Left lung (tissue), 10 donors: ENCODE data around the gene ELF1. TPM values are rescaled to one million over a fixed set of nuclear protein-coding genes. Genes with fewer than 3 reads are reported as not detected.

Experiments
- ATAC-seq: fragments of 200-7000 bp; cut with Tn5 transposase; one replicate; pipeline ENCODE4 v1.9.1; 2020; ENCODE audit warnings: moderate library complexity
- DNase-seq, 4 donors: peaks; one replicate each; pipeline ENCODE4 v3.0.0-alpha.2; 2013 to 2020
- H3K27ac ChIP-seq, 2 donors: fragments of 200-600 bp; sonication (generic) in 1 of 2; one replicate each; pipeline versions ENCODE4 v1.5.0 to v1.8.0; 2020 to 2021
- H3K27me3 ChIP-seq, 2 donors: fragments of 200-600 bp; sonication (generic) in 1 of 2; one replicate each; pipeline versions ENCODE4 v1.5.0 to v1.8.0; 2020 to 2021
- H3K36me3 ChIP-seq, 2 donors: fragments of 200-600 bp; sonication (generic) in 1 of 2; one replicate each; pipeline versions ENCODE4 v1.5.0 to v1.8.0; 2020 to 2021
- H3K4me1 ChIP-seq, 2 donors: fragments of 200-600 bp; one replicate each; pipeline ENCODE4 v1.8.0; 2021
- H3K4me3 ChIP-seq, 2 donors: fragments of 200-600 bp; sonication (generic) in 1 of 2; one replicate each; pipeline versions ENCODE4 v1.5.0 to v1.8.0; 2020 to 2021; ENCODE audit warnings: mild to moderate bottlenecking in 1 of 2
- H3K9me3 ChIP-seq, 2 donors: fragments of 200-600 bp; sonication (generic) in 1 of 2; one replicate each; pipeline versions ENCODE4 v1.5.0 to v1.8.0; 2020 to 2021
- CTCF ChIP-seq, 2 donors: fragments of 200-600 bp; sonication (generic) in 1 of 2; IDR thresholded peaks; one replicate each; pipeline versions ENCODE4 v1.5.0 to v1.8.0; 2021; ENCODE audit warnings: antibody characterized with exemption in 2 of 2
- intact Hi-C, 2 donors: fragments of 100-400 bp; cut with DNase I; formaldehyde crosslinking; loops; one replicate each; pipeline versions ENCODE4 v1.11.2 to v1.14.2; 2022
- polyA plus RNA-seq, 6 donors: library from polyadenylated mRNA; unstranded; fragments of 120-200 nt; gene quantifications; one replicate each; pipeline ENCODE4 v1.2.1, GENCODE V29; 2013; ENCODE audit not compliant: insufficient read length in 6 of 6
- total RNA-seq, 2 donors: library from RNA; stranded (reverse); fragmentation: NEBNext Ultra II Directional; extraction: Animal tissue kit (Norgen Biotek cat#: 25700); gene quantifications; one replicate each; pipeline ENCODE4 v1.2.1, GENCODE V29; 2021
- donor health status: DM: no; HTN: yes; CAD: no.
- donor health status: DM: no; HTN: no; CAD: no.

ELF1 gene
- total and polyA plus RNA-seq, 8 donors: 46.6 to 84.6 (median 52.6) TPM

GRCh38 chr13:40995997-40996396, 23.1 kb downstream of the ELF1 start:
- DNase-seq (no peak), ATAC-seq (no peak)
- no peak for TF ChIP-seq CTCF (IDR thresholded peaks at IDR 0.05)
- Histone ChIP-seq H3K9me3 (no peaks in the 10 kb centered on the region), H3K27ac (peak overlapping the region in 1 of 2 donors; percentile 39), H3K27me3 (no peaks in the 10 kb centered on the region), H3K36me3 (peaks cover 0 to 6% of the 10 kb centered on the region in 2 donors), H3K4me1 (peaks cover 5 to 84% of the 10 kb centered on the region in 2 donors), H3K4me3 (no peak overlapping the region)
- intact Hi-C loops: loop anchor here in 1 of 2 donors (10.0 kb wide), 1 partner anchor 59 kb away; no protein-coding TSS in a partner anchor

- H3K27ac ChIP-seq: peak overlapping the region; percentile 39 to 69
- intact Hi-C loops: loop anchor here in 1 of 2 donors (10.0 kb wide), 1 partner anchor 60 kb away; no protein-coding TSS in a partner anchor
- H3K4me1 ChIP-seq: peaks cover 5 to 89% of the 10 kb centered on the region in 2 donors
- DNase-seq (no peak), ATAC-seq (peak; percentile 71)
- TF ChIP-seq CTCF (IDR thresholded peaks at IDR 0.05): no peak
- H3K27me3 ChIP-seq: no peaks in the 10 kb centered on the region
- H3K4me3 ChIP-seq: no peak overlapping the region
- H3K9me3 ChIP-seq: no peaks in the 10 kb centered on the region
- H3K36me3 ChIP-seq: peaks cover 0 to 6% of the 10 kb centered on the region in 2 donors
Observed at GRCh38 chr13:40994581-40995230, 24.4 kb downstream of the ELF1 start.

GRCh38 chr13:40993987-40994386, 25.1 kb downstream of the ELF1 start:
- peak overlapping the region; percentile 39 to 69 for H3K27ac ChIP-seq
- H3K27me3 ChIP-seq: no peaks in the 10 kb centered on the region
- intact Hi-C loops: loop anchor here in 1 of 2 donors (10.0 kb wide), 1 partner anchor 61 kb away; no protein-coding TSS in a partner anchor
- no peaks in the 10 kb centered on the region for H3K9me3 ChIP-seq
- no peak overlapping the region for H3K4me3 ChIP-seq
- ATAC-seq (peak; percentile 90), DNase-seq (peak in 2 of 4 donors; percentile 45 to 82)
- TF ChIP-seq CTCF (IDR thresholded peaks at IDR 0.05): no peak
- H3K36me3 ChIP-seq: peaks cover 0 to 6% of the 10 kb centered on the region in 2 donors
- peaks cover 5 to 83% of the 10 kb centered on the region in 2 donors for H3K4me1 ChIP-seq

GRCh38 chr13:40992678-40993518, 26.2 kb downstream of the ELF1 start:
- intact Hi-C loops: loop anchor here in 1 of 2 donors (10.0 kb wide), 1 partner anchor 62 kb away; no protein-coding TSS in a partner anchor
- no peak for TF ChIP-seq CTCF (IDR thresholded peaks at IDR 0.05)
- no peaks in the 10 kb centered on the region for H3K27me3 ChIP-seq
- H3K4me1 ChIP-seq: peaks cover 5 to 83% of the 10 kb centered on the region in 2 donors
- ATAC-seq (peak; percentile 14), DNase-seq (no peak)
- H3K36me3 ChIP-seq: peaks cover 0 to 6% of the 10 kb centered on the region in 2 donors
- H3K9me3 ChIP-seq: no peaks in the 10 kb centered on the region
- H3K27ac ChIP-seq: peak overlapping the region; percentile 39 to 68
- no peak overlapping the region for H3K4me3 ChIP-seq
